Measurements from ENCODE around the gene ADGRG1.

The ADGRG1 gene

GRCh38 chr16:57637424-57637823 is 9.0 kb downstream of the ADGRG1 start (continued):
- TF ChIP-seq ZSCAN23 (tag by site-specific recombination; IDR thresholded peaks at IDR 0.05) (no peak), ZNF169 (tag by site-specific recombination; IDR thresholded peaks at IDR 0.05) (no peak), ZNF629 (tag by site-specific recombination; IDR thresholded peaks at IDR 0.05) (no peak), ZEB2 (tag by site-specific recombination; IDR thresholded peaks at IDR 0.05) (no peak), ZNF521 (tag by site-specific recombination; IDR thresholded peaks at IDR 0.05) (no peak), ATF2 (tag by site-specific recombination; IDR thresholded peaks at IDR 0.05; ENCODE audit: low read depth) (no peak)

GRCh38 chr16:57637965-57638364 is 9.5 kb downstream of the ADGRG1 start:
- H3K36me3 ChIP-seq (ENCODE audit: control insufficient read depth in 2 of 2, insufficient read depth in 1 of 2, low read length in 2 of 2), result no peaks in the 10 kb centered on the region
- ChIA-PET CTCF (interaction anchor here (0.7 to 8.7 kb wide), 5 partner anchors 11 to 544 kb away, joined by 3 to 60 read pairs (median 5); no protein-coding TSS in a partner anchor), POLR2A (interaction anchor here (1.5 kb wide), 1 partner anchor 10 kb away, joined by 3 read pairs; the partner anchor contains the start of gene ADGRG1)
- H3K4me1 ChIP-seq (ENCODE audit: control insufficient read depth, insufficient read depth, low read length), result no peaks in the 10 kb centered on the region
- no peak overlapping the region for H3K4me3 ChIP-seq (ENCODE audit: low read depth, low read length)
- H3K9me3 ChIP-seq (ENCODE audit: control insufficient read depth, insufficient read depth, low read depth, low read length), result no peaks in the 10 kb centered on the region
- no peak for TF ChIP-seq ZNF544 (tag by site-specific recombination; IDR thresholded peaks at IDR 0.05)
- TF ChIP-seq FEZF1 (tag by site-specific recombination; IDR thresholded peaks at IDR 0.05), result no peak
- no peak for TF ChIP-seq ZSCAN5A (tag by site-specific recombination; IDR thresholded peaks at IDR 0.05)
- TF ChIP-seq ZEB2 (tag by site-specific recombination; IDR thresholded peaks at IDR 0.05), result no peak
- no peak for TF ChIP-seq PRDM6 (tag by site-specific recombination; IDR thresholded peaks at IDR 0.05)
- TF ChIP-seq KLF17 (tag by site-specific recombination; IDR thresholded peaks at IDR 0.05), result no peak
- no peak for TF ChIP-seq KLF10 (tag by site-specific recombination; IDR thresholded peaks at IDR 0.05)
- no peak for TF ChIP-seq ZNF398 (tag by site-specific recombination; IDR thresholded peaks at IDR 0.05)
- TF ChIP-seq YY1 (tag by site-specific recombination; IDR thresholded peaks at IDR 0.05), result no peak
- no peak for TF ChIP-seq SCRT2 (tag by site-specific recombination; IDR thresholded peaks at IDR 0.05)
- TF ChIP-seq ZNF148 (tag by site-specific recombination; IDR thresholded peaks at IDR 0.05; ENCODE audit: borderline replicate concordance), result no peak
- TF ChIP-seq ZNF239 (tag by site-specific recombination; IDR thresholded peaks at IDR 0.05), result no peak
- no peak for TF ChIP-seq ZNF768 (tag by site-specific recombination; IDR thresholded peaks at IDR 0.05)
- no peak for TF ChIP-seq ZNF777 (tag by site-specific recombination; IDR thresholded peaks at IDR 0.05; ENCODE audit: borderline replicate concordance)
- TF ChIP-seq ZNF580 (tag by site-specific recombination; IDR thresholded peaks at IDR 0.05), result no peak
- TF ChIP-seq ZNF248 (tag by site-specific recombination; IDR thresholded peaks at IDR 0.05), result no peak
- H3K27ac ChIP-seq (ENCODE audit: extremely low read depth, low read depth, low read length), result no peak overlapping the region
